GM03348 (cell line): ENCODE results near the gene SORCS2.

Source experiments
- DNase-seq: peaks from one replicate; pipeline ENCODE4 v3.0.0; 2012; ENCODE audit warnings: low spot score

The SORCS2 gene

GRCh38 chr4:7734651-7735260 is 542.4 kb downstream of the SORCS2 start:
- DNase-seq = no peak

- no peak for DNase-seq
Observed at GRCh38 chr4:7735395-7735794, 543.1 kb downstream of the SORCS2 start.

- no peak for DNase-seq
Observed at GRCh38 chr4:7735961-7736360, 543.6 kb downstream of the SORCS2 start.

GRCh38 chr4:7736436-7737267 is 544.3 kb downstream of the SORCS2 start:
- no peak for DNase-seq

- no peak for DNase-seq
Observed at GRCh38 chr4:7737268-7737645, 544.9 kb downstream of the SORCS2 start.

- DNase-seq = no peak
Observed at GRCh38 chr4:7737752-7738457, 545.6 kb downstream of the SORCS2 start.

GRCh38 chr4:7738458-7739076 is 546.2 kb downstream of the SORCS2 start:
- no peak for DNase-seq

GRCh38 chr4:7739077-7739917 is 547.0 kb downstream of the SORCS2 start:
- DNase-seq = no peak

- DNase-seq = no peak
Observed at GRCh38 chr4:7739918-7740865, 547.9 kb downstream of the SORCS2 start.

GRCh38 chr4:7740866-7741525 is 548.7 kb downstream of the SORCS2 start:
- DNase-seq = no peak

- no peak for DNase-seq
Observed at GRCh38 chr4:7741946-7742806, 549.8 kb downstream of the SORCS2 start.

GRCh38 chr4:7742807-7743280 is 550.5 kb downstream of the SORCS2 start:
- DNase-seq = no peak

GRCh38 chr4:7744142-7744804 is 551.9 kb downstream of the SORCS2 start:
- no peak for DNase-seq

GRCh38 chr4:7745301-7745885 is 553.1 kb downstream of the SORCS2 start:
- DNase-seq = no peak

- no peak for DNase-seq
Observed at GRCh38 chr4:7746351-7747061, 554.2 kb downstream of the SORCS2 start.

- DNase-seq = no peak
Observed at GRCh38 chr4:7747062-7747385, 554.7 kb downstream of the SORCS2 start.

GRCh38 chr4:7747566-7747965 is 555.2 kb downstream of the SORCS2 start:
- no peak for DNase-seq
